Measurements from ENCODE around the gene RNF220. TPM values are rescaled to one million over a fixed set of nuclear protein-coding genes. Genes with fewer than 3 reads are reported as not detected.
"Not testable (repeated sequence)": the region's sequence is repeated elsewhere in the genome, so short reads cannot be mapped to it uniquely, and the experiment has no call there.

Gene RNF220
- total RNA-seq, 2 donors from 2014 or later = 54.8 to 88.7 TPM

DNA sequence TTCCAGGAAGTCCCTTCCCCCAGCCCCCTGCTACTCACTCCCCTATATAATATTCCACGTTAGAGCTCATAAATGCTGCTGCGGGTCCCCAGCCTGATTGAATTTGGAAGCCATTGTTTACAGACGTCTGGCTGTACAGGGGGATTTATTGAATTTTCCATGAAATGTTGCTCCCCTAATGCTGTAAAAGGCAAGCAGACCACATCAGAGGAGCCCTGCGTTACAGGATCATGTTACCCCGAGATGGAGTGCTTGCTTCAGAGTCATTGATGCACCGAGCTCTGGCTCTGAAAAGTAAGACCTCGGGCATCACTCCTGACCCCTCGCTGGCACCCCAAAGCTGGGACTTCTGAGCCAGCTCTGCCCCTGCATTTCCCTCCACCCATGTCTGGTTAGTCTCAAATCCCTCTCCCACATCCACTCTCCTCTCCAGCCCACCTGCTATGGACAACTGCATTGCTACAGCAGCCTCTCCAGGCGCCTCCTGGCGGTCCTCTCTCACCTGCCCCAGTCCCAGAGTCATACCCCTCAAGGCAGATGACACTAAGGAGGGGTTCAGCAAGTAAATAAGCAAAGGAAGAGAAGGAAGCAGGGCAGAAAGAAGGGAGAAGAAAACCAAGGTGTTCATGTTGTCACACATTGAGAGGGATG lies 141.5 kb downstream of the RNF220 start:
- Mint-ChIP-seq H3K27ac (no peak overlapping the region), H3K36me3 (ENCODE audit: low read depth) (no peaks in the 10 kb centered on the region), H3K4me3 (no peak overlapping the region), H3K27me3 (peaks cover 40% of the 10 kb centered on the region), H3K4me1 (no peaks in the 10 kb centered on the region), H3K9me3 (no peaks in the 10 kb centered on the region)
- ATAC-seq (replicated peaks) = no peak

DNA sequence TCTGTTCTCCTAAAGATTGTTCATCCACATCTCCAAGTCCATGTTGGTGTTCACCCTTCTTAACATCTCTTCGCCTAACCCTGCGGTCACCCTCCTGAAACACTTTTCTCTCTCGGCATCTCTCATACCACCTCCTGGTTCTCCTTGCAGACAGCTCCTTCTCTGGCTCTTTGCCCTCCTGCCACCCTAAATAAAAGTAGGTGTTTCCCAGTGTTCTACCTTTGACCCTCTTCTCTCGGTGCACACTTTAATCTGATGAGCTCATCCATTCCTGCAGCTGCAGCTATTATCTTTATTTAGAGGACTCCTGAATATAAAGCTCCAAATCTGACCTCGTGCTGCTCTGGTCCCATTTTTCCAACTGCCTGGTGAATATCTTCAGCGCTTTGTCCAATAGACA lies 142.3 kb downstream of the RNF220 start:
- no peak for ATAC-seq (replicated peaks)
- Mint-ChIP-seq H3K4me3 (no peak overlapping the region), H3K9me3 (no peaks in the 10 kb centered on the region), H3K36me3 (ENCODE audit: low read depth) (no peaks in the 10 kb centered on the region), H3K27ac (no peak overlapping the region), H3K27me3 (peaks cover 38% of the 10 kb centered on the region), H3K4me1 (no peaks in the 10 kb centered on the region)

DNA sequence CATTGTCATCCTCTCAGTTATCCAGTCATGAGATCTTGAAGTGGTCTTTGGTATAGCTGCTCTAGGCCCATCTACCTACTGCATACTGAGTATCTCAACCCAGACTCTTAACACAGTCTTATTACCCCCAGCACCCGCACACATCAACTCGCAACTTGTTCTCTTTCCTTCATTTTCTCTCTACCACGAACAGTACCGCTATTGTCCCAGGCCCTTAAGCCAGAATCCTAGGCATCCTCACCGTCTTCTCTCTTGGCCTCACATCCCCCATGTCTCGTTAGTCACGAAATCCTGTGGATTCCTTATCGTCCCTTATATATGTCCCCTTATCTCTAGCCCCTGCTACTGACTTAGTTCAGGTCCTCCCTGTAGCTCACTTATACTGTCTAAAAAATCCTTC lies 142.8 kb downstream of the RNF220 start:
- Mint-ChIP-seq H3K36me3 (ENCODE audit: low read depth) (no peaks in the 10 kb centered on the region), H3K9me3 (no peaks in the 10 kb centered on the region), H3K27ac (no peak overlapping the region), H3K4me3 (no peak overlapping the region), H3K4me1 (no peaks in the 10 kb centered on the region), H3K27me3 (peaks cover 38% of the 10 kb centered on the region)
- ATAC-seq (replicated peaks) = no peak

DNA sequence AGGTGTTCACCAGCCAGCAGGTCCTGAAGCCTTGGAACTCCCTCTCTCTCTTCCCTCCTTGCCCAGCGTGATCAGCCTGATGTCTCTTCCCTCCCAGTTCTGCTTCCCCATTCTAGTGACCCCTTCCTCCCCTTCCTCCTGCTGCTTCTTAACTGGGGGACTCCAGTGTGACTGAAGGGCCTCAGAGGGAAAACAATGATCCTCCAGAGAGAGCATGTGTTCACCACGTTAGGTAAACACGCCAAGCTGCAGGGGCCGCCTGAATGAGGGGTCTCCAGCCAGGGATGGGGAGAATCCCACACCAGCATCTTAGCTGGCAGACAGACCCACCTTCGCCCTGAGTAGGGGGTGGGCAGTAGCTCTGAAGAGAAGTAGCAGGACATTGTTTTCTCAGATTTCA lies 144.5 kb downstream of the RNF220 start:
- Mint-ChIP-seq H3K9me3 (no peaks in the 10 kb centered on the region), H3K36me3 (ENCODE audit: low read depth) (no peaks in the 10 kb centered on the region), H3K27me3 (peaks cover 32% of the 10 kb centered on the region), H3K4me1 (no peaks in the 10 kb centered on the region), H3K27ac (no peak overlapping the region), H3K4me3 (no peak overlapping the region)
- ATAC-seq (replicated peaks) = no peak

DNA sequence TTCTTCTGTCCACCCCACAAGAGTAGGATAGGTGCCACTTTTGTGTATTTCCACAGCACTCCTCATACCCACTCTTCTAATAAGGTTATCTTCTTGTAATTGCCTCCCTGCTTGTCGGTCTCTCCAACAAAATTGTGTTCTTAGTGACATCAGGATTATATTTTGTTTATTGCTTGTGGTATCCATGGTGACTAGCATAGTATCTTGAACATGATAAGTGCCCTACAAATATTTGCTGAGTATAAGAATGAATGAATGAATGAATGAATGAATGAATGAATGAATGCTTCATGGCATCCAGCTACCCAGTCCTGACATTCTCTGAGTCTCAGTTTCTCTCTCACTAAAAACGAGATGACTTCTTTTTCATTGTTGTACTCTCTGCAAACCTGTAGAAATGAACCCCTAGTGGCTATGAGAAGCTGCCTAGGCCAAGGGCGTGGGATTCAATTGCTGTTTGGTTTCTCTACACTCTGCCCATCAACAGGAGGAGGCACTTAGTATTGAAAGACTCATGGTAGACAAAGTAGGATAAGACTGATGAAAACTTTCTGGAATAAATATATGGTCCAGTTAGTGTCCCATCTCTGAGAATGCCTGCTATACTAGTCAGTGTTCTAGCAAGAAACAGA lies 148.2 kb downstream of the RNF220 start:
- Mint-ChIP-seq H3K9me3 (no peaks in the 10 kb centered on the region), H3K4me1 (no peaks in the 10 kb centered on the region), H3K36me3 (ENCODE audit: low read depth) (no peaks in the 10 kb centered on the region), H3K4me3 (no peak overlapping the region), H3K27me3 (peaks cover 11% of the 10 kb centered on the region), H3K27ac (no peak overlapping the region)
- no peak for ATAC-seq (replicated peaks)

DNA sequence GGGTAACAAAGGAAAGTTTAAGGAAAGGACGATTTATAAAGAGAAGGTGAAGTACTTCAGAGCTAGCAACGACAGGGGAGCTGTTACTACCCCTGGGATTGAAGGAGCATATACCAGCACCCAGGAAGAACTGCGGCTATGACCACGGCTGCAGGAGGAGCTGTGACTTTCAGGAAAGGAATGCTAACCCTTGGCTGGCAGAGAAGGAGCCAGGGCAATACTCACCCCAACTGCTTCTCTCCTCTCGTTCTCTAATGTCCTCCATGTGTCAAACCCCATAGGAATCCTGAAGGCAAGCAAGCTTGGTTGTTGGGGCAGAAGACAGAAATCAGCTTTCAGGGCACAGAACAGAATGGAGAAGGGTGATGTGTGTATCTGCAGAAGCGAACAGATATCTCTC lies 148.7 kb downstream of the RNF220 start:
- Mint-ChIP-seq H3K9me3 (no peaks in the 10 kb centered on the region), H3K36me3 (ENCODE audit: low read depth) (no peaks in the 10 kb centered on the region), H3K27ac (no peak overlapping the region), H3K27me3 (peaks cover 10% of the 10 kb centered on the region), H3K4me3 (no peak overlapping the region), H3K4me1 (no peaks in the 10 kb centered on the region)
- ATAC-seq (replicated peaks) = no peak

DNA sequence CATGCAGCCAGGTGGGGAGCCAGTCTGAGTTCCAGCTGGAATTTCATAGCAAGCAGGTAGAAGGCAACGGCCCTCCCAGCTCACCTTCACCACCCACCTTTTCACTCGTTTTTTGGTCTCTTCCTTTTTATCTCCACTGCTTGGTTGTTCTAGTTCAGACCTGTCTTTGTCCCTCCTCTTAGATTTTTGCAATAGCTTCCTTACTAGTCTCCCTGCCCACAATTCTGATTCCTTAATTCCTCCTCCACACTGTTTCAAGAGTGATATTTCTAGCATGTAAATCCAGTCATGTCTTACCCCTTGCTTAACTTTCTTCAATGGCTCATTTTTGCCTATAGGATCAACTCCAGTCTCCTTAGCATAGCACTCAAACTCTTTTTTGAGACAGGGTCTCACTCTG lies 149.7 kb downstream of the RNF220 start:
- no peaks in the 10 kb centered on the region for H3K9me3 Mint-ChIP-seq
- no peak overlapping the region for H3K27ac Mint-ChIP-seq
- H3K36me3 Mint-ChIP-seq (ENCODE audit: low read depth) = no peaks in the 10 kb centered on the region
- H3K4me3 Mint-ChIP-seq = no peak overlapping the region
- no peak for ATAC-seq (replicated peaks)
- H3K27me3 Mint-ChIP-seq = peaks cover 16% of the 10 kb centered on the region
- no peaks in the 10 kb centered on the region for H3K4me1 Mint-ChIP-seq

DNA sequence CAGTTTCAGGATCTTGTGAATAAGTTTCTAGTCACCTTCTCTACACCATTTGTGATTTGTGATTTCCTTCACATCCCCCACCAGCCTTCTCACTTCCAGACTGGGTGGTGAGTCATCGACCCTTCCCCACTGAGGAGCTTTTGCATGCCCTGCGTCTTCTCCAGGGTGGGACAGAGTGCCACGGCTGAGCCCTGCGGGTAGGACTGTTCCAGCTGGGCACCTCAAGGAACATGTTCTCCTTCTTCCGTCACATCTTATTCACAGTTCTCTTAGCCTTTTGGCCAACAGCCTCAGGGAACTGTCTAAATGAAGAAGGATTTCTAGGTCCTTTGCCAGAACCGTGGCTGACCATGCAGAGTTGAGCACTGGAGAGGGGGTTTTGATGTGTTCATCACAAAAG lies 152.7 kb downstream of the RNF220 start:
- no peak for ATAC-seq (replicated peaks)
- Mint-ChIP-seq H3K27me3 (peaks cover 13% of the 10 kb centered on the region), H3K27ac (no peak overlapping the region), H3K4me3 (no peak overlapping the region), H3K36me3 (ENCODE audit: low read depth) (no peaks in the 10 kb centered on the region), H3K9me3 (no peaks in the 10 kb centered on the region), H3K4me1 (no peaks in the 10 kb centered on the region)

DNA sequence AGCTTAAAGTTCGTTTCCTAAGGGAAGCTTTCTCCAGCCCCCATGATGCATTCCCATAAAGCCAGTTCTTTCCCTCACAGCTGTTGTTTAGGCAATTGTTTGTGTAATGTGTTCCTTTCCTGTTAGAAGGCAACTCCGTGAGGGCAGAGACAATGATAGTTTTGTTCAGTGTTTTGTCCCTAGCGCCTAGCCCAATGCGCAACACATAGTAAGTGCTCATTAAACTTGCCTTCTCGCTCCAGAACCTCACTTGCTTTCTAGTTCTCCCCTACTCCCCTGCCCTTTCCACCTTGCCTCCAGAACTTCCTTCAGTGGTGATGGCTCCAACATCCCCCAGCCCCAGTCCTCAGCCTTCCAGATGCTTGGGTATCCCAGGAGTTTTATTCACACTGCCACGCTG lies 153.8 kb downstream of the RNF220 start:
- H3K36me3 Mint-ChIP-seq (ENCODE audit: low read depth) = no peaks in the 10 kb centered on the region
- no peak overlapping the region for H3K27ac Mint-ChIP-seq
- no peaks in the 10 kb centered on the region for H3K4me1 Mint-ChIP-seq
- no peak for ATAC-seq (replicated peaks)
- peaks cover 16% of the 10 kb centered on the region for H3K27me3 Mint-ChIP-seq
- no peak overlapping the region for H3K4me3 Mint-ChIP-seq
- H3K9me3 Mint-ChIP-seq = no peaks in the 10 kb centered on the region

DNA sequence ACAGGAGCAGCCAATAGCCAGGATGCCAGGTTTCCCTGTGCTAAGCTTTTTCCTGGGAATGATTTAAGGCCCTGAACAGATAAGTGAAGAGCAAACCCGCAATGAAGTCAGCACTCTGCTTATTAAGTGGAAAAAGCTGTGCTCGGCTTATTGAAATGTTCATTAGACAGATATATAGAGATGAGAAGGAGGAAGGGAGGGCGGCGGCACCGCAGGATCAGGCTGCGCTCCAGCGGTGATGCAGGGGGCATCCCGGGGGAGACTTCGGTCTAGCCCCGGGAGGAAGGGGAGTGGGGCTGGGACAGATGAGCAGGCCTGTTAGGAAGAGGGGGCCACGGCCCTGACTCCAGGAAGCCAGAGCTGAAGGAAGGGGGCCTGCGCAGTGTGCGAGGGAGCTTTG lies 154.3 kb downstream of the RNF220 start:
- Mint-ChIP-seq H3K27me3 (peaks cover 16% of the 10 kb centered on the region), H3K4me3 (no peak overlapping the region), H3K9me3 (no peaks in the 10 kb centered on the region), H3K27ac (no peak overlapping the region), H3K4me1 (no peaks in the 10 kb centered on the region), H3K36me3 (ENCODE audit: low read depth) (no peaks in the 10 kb centered on the region)
- ATAC-seq (replicated peaks) = no peak

DNA sequence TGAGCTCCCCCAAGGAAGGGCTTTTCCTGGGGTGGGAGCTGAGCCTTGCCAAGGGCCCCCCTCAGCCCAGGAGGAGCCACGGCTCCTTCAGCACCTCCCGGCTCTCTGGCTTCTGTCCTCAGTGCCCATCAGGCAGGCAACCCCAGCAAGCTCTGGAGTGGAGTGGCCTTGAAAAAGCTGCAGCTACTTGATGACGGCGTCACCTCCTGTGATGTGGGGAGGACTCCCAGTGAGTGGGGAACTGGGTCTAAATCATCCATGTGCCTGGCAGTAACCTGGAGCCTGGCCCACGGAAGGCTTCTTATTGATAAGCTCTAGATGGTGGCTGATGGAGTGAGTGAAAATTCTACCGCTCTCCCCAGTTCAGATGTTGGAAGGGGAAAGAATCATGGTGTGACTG lies 154.9 kb downstream of the RNF220 start:
- Mint-ChIP-seq H3K4me3 (no peak overlapping the region), H3K36me3 (ENCODE audit: low read depth) (no peaks in the 10 kb centered on the region), H3K9me3 (no peaks in the 10 kb centered on the region), H3K27me3 (peaks cover 16% of the 10 kb centered on the region), H3K4me1 (no peaks in the 10 kb centered on the region), H3K27ac (no peak overlapping the region)
- ATAC-seq (replicated peaks) = no peak

DNA sequence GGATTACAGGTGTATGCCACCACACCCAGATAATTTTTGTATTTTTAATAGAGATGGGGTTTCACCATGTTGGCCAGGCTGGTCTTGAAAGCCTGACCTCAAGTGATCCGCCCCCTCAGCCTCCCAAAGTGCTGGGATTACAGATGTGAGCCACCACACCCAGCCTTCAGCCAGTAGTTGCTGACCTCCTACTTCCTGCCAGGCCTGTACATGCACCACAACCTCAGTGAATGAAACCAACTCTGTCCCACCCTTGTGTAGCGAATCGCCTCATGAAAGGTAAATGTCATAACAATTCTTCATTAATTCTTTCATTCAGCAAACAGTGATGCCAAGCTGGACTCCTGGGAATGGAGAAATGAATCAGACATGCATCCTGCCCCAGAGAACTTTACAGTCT lies 155.6 kb downstream of the RNF220 start:
- H3K27ac Mint-ChIP-seq; H3K4me3 Mint-ChIP-seq; H3K4me1 Mint-ChIP-seq; H3K36me3 Mint-ChIP-seq (ENCODE audit: low read depth); ATAC-seq (replicated peaks); H3K9me3 Mint-ChIP-seq: not testable (repeated sequence)
- peaks cover 17% of the 10 kb centered on the region for H3K27me3 Mint-ChIP-seq

DNA sequence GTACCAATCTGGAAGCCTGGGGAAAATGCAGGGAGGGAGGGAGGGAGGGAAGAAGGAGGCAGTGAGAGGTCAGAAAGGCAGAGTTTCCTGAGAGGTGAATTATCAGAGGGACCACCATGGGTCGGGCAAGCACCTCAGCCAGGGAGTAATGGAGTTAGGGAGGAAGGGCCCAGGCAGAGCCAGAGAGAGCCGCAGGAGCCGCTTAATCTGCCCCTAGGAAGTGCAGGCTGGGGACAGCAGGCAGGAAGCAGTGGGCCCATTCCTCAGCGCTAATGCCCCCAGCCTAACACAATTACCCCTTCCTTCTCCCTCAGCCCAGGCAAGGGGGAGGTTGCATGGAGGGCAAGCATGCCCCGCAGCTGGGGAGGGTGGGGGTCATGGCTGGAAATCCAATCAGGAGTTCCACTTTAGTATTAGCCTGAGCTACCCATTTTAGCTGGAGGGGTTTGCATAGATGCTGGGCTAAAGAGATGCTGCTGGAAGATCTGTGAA lies 160.2 kb downstream of the RNF220 start:
- H3K9me3 Mint-ChIP-seq = no peaks in the 10 kb centered on the region
- no peak overlapping the region for H3K4me3 Mint-ChIP-seq
- H3K27ac Mint-ChIP-seq = no peak overlapping the region
- H3K4me1 Mint-ChIP-seq = no peaks in the 10 kb centered on the region
- ATAC-seq (replicated peaks) = no peak
- H3K27me3 Mint-ChIP-seq = peaks cover 25% of the 10 kb centered on the region
- no peaks in the 10 kb centered on the region for H3K36me3 Mint-ChIP-seq (ENCODE audit: low read depth)

DNA sequence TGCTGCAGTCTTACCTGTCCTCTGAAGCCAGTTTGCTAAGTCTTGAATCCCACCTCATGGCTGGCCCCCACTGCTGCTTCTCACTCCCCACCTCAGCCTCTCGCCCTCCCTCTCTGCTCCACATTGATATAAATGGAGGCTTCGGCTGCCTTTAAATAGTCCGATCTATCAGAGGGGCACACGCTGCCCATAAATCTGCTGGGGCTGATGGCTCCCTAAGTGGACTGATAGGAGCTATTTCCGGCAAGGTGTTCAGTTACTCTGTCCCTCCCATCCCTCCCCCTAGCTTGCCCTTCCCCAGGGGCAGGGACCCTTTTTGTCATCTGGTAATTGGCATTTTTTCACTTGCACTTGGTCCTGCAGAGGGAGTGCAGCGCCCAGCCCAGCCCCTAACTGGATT lies 160.8 kb downstream of the RNF220 start:
- no peak overlapping the region for H3K27ac Mint-ChIP-seq
- H3K4me1 Mint-ChIP-seq = no peaks in the 10 kb centered on the region
- H3K27me3 Mint-ChIP-seq = peaks cover 25% of the 10 kb centered on the region
- H3K36me3 Mint-ChIP-seq (ENCODE audit: low read depth) = no peaks in the 10 kb centered on the region
- no peak overlapping the region for H3K4me3 Mint-ChIP-seq
- ATAC-seq (replicated peaks) = no peak
- H3K9me3 Mint-ChIP-seq = no peaks in the 10 kb centered on the region

DNA sequence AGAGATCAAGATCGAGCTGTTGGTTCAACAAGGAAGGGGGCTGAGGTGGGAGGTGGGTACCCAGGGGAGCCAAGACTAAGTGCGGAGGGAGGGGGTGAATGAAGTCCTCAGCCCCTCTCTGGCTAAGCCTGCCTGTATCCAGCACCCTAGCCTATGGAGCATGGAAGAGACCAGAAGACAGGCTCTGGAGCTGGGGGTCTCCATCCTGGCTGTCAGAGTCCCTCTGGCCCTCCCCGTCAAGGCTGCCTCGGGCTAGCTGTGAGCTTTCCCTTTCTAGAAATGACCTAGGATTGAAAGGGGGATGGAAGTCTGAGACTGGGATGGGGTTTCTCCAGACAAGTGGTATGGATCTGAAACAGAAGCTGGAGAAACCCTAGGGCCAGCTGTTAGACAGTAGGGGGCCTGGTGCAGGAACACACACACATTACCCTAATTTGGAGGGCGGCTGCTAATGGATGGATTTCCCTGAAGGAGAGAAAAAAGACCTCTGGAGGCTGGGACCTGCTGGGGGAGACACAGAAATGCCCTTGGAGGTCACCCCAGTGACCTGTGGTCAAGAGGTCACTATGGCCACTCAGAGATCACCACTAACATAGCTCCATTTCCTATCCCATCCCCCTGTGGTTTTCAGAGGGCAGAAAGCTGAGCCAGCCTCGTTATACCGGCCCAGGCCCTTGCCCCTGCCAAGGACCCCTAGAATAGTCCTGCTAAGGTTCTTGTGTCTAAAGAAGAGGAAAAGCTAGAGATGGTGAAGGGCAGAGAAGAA lies 161.4 kb downstream of the RNF220 start:
- no peak for ATAC-seq (replicated peaks)
- H3K27ac Mint-ChIP-seq = no peak overlapping the region
- H3K27me3 Mint-ChIP-seq = peaks cover 25% of the 10 kb centered on the region
- no peaks in the 10 kb centered on the region for H3K4me1 Mint-ChIP-seq
- H3K9me3 Mint-ChIP-seq = no peaks in the 10 kb centered on the region
- no peak overlapping the region for H3K4me3 Mint-ChIP-seq
- no peaks in the 10 kb centered on the region for H3K36me3 Mint-ChIP-seq (ENCODE audit: low read depth)
